HG02623 (cell line): ENCODE measurements around the gene TLCD2.
"Not testable (repeated sequence)": the region's sequence is repeated elsewhere in the genome, so short reads cannot be mapped to it uniquely, and the experiment has no call there.

ENCODE experiments used
- ATAC-seq: cut with Tn5 transposase; IDR thresholded peaks from one replicate; pipeline ENCODE4 v1.9.1; 2021; ENCODE audit warnings: moderate library complexity; ENCODE audit not compliant: unreplicated experiment

Gene TLCD2

DNA sequence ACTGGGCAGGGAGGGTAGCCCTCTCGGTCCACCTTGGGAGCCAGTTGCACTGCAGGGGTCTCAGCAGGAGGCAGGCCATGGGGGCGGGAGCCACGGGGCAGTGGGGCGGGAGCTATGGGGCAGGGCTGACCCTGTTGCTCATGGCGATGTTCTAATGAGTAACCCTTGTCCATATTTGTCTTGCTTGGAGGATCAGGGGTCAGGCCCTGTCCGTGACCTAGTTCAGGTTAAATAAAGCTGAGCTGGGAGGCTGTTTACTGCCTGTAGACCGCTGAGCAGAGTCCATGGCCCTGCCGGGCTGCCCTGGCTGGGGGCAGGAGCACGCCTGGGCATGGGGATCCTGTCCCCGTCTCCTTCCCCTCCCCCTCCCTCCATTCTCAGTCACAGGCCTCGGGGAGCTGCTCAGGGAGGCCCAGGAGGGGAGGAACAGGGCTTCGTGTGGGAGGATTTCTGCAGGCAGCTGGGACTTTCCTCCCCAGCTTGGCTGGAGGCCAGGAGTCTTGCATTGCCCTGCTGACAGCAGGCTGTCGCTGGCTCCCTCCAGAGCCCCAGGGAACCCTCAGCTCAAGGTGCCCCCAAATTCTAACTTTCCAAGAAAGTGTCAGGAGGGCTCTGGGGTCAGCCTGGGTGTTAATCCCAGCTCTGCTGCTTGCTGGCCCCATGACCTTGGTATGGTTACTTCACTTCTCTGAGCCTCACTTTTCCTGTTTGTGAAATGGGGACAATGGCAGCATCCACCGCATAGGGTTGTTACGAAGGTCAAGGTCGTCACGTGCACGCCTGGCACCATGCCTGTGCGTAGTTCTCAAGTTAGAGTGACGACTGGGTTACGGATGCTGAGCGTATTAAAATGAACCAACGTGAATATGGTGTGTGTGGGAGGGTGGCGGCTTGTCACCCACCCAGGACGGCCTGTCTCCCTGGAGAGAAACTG lies 26.4 kb upstream of the TLCD2 start:
- ATAC-seq: no peak

DNA sequence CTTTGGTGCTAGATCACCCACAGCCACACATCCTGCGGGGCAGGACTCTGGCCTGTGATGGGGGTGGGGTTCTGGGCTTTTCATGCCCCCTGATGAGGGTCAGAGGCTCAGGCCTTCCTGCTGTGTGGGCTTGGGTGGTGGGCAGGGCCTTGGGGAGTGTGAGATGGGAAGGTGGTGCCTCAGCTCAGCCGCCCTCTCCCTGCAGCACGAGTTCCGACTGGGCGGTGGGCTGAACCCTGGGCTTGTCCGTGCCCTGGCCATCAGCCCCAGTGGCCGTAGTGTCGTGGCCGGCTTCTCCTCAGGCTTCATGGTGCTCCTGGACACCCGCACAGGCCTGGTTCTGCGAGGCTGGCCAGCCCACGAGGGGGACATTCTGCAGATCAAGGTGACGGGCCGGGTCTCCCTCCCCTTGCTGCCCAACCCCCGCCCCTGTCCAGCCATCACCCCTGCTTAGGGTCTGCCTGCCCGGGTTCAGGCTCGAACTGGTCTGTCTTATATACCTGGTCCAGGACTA lies 25.7 kb upstream of the TLCD2 start:
- no peak for ATAC-seq

DNA sequence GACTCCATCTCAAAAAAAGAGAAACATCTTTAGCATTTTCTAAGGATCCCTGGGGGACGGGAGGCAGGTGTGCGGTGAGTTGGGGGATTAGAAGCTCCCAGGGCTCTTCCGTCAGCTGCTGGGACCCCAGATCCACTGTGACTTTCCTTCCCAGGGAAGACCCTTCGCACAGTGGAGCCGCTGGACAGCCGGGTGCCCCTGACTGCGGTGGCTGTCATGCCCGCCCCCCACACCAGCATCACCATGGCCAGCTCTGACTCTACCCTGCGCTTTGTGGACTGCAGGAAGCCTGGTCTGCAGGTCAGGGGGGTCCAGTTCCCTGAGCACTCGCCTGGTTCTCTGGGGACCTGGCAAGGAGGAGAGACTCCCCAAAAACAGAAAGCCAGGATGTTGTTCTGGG lies 25.2 kb upstream of the TLCD2 start:
- ATAC-seq: no peak

DNA sequence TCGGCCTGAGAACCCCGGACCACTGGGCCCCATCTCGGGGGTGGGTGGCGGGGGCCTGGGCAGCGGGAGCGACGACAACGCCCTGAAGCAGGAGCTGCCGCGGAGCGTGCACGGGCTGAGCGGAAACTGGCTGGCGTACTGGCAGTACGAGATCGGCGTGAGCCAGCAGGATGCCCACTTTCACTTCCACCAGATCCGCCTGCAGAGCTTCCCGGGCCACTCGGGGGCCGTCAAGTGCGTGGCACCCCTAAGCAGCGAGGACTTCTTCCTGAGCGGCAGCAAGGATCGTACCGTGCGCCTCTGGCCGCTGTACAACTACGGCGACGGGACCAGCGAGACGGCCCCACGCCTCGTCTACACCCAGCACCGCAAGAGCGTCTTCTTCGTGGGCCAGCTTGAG lies 23.6 kb upstream of the TLCD2 start:
- no peak for ATAC-seq

DNA sequence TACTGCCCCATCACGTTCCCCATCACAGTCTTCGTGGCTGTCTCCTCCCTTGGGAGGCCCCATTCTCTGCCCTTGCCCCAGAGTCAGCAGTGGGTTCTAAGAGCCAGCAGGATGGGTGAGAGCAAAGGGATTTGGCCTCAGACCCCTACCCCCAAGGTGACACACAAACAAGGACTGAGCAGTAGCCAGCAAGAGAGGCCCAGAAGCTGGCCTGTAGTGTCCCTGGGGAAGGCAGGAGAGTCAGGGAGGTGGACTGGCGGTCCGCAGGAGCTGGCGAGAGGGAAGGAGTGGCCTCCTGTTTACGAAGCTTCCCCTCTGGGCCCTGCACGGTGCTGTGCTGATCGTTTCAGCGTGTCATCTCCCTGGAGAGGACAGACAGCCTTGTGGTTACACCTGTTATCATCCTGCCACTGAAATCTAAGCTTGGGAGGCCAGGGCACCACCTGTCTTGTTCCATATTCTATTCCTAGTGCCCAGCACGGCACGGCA lies 22.7 kb upstream of the TLCD2 start:
- ATAC-seq: no peak

DNA sequence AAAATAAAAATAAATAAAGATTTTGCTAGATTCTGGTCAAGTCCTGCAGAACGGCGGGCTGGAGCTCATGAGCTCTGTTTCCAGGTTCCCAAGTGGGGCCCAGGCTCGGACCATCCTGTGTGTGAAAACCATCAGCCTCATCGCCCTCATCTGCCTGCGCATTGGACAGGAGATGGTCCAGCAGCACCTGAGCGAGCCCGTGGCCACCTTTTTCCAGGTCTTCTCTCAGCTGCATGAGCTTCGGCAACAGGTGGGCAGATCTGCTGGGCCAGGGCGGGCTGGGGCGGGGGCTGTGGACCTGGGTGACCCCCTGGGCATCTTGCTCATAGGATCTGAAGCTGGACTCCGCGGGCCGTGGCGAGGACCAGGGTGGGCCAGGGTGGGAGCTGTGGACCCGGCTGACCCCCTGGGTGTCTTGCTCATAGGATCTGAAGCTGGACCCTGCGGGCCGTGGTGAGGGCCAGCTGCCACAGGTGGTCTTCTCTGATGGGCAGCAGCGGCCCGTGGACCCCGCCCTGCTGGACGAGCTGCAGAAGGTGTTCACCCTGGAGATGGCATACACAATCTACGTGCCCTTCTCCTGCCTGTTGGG lies 22.2 kb upstream of the TLCD2 start:
- ATAC-seq: no peak

DNA sequence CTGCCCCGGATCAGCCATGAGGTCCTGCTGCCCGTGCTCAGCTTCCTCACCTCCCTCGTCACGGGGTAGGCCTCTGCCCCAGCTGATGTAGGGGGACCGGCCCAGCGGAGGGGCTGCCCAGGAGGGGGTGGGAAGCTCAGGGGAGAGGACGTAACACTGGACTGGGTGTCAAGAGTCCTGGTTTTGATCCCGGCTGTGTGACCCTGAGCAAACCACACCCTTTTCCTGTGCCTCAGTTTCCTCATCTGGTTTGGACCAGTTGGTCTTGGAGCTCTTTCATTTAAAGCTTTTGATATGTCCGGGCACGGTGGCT lies 21.0 kb upstream of the TLCD2 start:
- ATAC-seq: no peak

DNA sequence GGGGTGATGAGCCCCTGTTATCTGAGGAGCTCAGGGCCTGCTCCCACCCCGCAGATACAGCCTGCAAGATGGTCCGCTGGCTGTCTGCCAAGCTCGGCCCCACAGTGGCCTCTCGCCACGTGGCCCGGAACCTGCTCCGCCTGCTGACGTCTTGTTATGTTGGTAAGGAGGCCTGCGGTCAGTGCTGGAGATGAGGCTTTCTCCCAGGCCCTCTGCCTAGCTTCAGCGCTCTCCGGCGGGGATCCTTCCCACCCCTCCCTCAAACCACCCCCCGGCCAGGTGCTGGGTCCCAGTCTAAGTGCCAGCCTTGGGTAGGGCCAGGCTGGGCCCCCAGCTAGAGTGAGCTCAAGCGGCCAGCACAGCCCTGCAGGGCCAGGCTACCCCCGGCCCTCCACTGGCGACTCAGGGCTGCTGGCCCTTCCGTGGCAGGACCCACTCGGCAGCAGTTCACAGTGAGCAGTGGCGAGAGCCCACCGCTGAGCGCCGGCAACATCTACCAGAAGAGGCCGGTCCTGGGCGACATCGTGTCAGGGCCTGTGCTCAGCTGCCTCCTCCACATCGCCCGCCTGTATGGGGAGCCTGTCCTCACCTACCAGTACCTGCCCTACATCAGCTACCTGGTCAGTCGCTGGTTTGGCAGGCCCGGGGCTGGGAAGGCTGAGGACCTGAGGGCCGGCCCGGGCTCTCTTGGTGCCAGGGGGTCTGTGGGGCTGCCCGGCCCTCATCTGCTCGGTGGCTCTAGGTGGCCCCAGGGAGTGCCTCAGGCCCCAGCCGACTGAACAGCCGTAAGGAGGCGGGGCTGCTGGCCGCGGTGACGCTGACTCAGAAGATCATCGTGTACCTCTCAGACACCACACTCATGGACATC lies 20.4 kb upstream of the TLCD2 start:
- ATAC-seq: no peak

DNA sequence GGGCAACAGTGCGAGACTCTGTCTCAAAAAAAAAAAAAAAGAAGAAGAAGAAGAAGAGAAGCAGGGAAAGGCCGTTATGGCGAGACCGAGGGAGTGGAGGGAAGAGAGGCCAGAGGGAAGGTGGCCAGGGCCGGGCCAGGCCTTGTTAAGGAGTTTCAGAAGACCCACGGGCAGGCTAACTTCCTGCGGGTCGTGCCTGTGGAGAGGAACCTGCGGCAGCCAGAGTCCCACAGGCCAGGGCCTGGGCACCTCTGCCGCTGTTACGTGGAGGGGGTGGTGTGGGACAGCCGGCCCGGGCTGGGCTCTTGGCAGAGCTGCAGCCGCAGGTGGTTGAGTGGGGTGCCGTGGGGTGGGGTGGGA lies 19.8 kb upstream of the TLCD2 start:
- no peak for ATAC-seq

DNA sequence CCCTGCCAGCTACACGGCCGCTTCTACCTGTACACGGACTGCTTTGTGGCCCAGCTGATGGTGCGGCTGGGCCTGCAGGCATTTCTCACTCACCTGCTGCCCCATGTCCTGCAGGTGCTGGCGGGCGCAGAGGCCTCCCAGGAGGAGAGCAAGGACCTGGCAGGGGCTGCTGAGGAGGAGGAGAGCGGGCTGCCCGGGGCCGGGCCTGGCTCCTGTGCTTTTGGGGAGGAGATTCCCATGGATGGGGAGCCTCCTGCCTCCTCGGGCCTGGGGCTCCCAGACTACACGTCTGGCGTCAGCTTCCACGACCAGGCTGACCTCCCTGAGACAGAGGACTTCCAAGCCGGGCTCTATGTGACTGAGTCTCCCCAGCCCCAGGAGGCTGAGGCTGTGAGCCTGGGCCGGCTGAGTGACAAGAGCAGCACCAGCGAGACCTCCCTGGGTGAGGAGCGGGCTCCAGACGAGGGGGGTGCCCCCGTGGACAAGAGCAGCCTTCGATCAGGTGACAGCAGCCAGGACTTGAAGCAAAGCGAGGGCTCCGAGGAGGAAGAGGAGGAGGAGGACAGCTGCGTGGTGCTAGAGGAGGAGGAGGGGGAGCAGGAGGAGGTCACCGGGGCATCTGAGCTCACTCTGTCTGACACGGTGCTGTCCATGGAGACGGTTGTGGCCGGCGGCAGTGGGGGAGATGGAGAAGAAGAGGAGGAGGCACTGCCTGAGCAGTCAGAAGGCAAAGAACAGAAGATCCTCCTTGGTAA lies 17.9 kb upstream of the TLCD2 start:
- ATAC-seq: no peak

DNA sequence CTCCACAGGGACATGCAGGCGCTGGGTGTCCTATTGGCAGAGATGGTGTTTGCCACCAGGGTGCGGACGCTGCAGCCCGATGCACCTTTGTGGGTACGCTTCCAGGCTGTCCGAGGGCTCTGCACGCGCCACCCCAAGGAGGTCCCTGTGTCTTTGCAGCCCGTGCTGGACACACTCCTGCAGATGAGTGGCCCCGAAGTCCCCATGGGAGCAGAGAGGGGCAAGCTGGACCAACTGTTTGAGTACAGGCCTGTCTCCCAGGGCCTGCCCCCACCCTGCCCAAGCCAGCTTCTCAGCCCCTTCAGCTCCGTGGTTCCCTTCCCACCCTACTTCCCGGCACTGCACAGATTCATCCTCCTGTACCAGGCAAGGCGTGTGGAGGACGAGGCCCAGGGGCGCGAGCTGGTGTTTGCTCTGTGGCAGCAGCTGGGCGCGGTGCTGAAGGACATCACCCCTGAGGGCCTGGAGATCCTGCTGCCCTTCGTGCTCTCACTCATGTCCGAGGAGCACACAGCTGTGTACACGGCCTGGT lies 17.1 kb upstream of the TLCD2 start:
- no peak for ATAC-seq

DNA sequence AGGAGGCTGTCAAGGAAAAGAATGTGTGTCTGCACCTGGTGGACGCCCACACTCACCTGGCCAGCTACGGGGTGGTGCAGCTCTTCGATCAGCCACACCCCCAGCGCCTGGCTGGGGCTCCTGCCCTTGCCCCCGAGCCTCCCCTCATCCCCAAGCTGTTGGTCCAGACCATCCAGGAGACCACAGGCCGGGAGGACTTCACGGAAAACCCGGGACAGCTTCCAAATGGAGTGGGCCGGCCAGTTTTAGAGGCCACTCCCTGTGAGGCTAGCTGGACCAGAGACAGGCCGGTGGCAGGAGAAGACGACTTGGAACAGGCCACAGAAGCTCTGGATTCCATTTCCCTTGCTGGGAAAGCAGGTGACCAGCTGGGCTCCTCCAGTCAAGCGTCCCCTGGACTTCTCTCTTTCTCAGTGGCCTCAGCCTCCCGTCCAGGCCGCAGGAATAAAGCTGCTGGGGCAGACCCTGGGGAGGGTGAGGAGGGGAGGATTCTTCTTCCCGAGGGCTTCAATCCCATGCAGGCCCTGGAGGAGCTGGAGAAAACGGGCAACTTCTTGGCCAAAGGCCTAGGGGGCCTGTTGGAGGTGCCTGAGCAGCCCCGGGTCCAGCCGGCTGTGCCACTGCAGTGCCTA lies 16.6 kb upstream of the TLCD2 start:
- no peak for ATAC-seq

DNA sequence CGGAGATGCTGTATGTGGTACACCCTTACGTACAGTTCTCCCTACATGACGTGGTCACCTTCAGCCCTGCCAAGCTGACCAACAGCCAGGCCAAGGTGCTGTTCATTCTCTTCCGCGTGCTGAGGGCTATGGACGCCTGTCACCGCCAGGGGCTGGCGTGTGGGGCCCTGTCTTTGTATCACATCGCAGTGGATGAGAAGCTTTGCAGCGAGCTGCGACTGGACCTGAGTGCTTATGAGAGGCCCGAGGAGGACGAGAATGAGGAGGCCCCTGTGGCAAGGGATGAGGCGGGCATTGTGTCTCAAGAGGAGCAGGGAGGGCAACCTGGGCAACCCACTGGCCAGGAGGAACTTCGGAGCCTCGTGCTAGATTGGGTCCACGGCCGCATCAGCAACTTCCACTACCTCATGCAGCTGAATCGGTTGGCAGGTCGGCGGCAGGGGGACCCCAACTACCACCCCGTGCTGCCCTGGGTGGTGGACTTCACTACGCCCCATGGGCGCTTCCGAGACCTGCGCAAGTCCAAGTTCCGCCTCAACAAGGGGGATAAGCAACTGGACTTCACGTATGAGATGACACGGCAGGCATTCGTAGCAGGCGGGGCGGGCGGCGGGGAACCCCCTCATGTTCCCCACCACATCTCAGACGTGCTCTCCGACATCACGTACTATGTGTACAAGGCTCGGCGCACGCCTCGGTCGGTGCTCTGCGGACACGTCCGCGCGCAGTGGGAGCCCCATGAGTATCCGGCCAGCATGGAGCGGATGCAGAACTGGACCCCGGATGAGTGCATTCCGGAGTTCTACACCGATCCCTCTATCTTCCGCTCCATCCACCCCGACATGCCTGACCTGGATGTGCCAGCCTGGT lies 15.7 kb upstream of the TLCD2 start:
- no peak for ATAC-seq

DNA sequence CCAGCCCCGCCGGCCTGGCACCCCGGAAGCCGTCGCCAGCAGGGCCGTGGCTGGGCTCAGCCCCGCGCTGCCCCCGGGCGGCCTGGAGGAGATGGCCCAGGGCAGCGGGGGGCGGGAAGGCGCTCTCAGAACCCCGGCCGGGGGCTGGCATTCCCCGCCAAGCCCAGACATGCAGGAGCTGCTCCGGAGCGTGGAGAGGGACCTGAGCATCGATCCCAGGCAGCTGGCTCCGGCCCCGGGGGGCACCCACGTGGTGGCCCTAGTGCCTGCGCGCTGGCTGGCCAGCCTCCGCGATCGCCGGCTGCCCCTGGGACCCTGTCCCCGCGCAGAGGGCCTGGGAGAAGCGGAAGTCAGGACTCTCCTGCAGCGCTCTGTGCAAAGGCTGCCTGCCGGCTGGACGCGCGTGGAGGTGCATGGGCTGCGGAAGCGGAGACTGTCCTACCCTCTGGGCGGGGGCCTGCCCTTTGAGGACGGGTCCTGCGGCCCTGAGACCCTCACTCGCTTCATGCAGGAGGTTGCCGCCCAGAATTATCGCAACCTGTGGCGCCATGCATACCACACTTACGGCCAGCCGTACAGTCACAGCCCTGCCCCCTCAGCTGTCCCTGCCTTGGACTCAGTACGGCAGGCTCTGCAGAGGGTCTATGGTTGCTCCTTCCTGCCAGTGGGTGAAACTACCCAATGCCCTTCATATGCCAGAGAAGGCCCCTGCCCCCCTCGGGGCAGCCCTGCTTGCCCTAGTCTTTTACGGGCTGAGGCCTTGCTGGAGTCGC lies 14.9 kb upstream of the TLCD2 start:
- peak; percentile 21 for ATAC-seq

DNA sequence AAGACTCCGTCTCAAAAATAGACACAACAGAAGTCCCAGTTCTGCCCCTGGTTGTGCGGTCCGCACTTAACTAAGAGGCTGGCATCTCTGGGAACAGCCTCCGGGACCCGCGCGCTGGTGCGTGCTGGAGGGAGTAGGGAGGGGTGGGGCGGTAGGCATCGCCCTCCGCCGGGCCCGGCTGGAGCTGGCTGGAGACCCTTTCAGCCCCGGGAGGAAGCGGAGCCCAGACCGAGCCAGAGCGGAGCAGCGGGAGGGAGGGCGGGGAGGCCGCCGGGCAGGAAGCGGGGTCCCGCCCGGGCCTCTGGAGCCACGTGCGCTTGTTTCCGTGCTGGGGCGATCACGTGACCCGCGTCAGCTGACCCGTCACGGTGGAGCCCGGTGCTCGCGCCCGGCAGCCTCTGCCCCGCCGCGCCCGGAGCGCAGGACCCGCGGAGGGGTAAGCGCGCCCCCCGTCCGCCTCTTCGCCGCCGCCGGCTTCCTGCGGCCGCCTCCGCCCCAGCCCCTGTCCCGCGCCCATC lies 14.2 kb upstream of the TLCD2 start, which contains the start of gene WDR81:
TSS of gene WDR81 (plus strand) at position 354 of the 518 bp plus-strand sequence. CDS start 256 bp downstream, outside the sequence.
- ATAC-seq: peak; percentile 49

DNA sequence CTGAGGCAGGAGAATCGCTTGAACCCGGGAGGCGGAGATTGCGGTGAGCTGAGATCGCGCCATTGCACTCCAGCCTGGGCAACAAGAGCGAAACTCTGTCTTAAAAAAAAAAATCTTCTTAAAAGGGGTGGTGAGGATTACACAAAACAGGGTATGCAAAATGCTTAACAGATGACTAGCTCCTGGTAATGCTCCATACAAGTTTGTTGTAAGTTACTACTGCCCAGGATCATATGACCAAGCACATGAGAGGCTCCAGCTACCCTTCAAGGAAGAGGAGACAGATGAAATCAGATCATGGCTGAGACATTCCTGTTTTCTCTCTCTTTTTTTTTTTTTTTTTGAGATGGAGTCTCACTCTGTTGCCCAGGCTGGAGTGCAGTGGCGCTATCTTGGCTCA lies 11.8 kb upstream of the TLCD2 start:
- not testable (repeated sequence) for ATAC-seq

DNA sequence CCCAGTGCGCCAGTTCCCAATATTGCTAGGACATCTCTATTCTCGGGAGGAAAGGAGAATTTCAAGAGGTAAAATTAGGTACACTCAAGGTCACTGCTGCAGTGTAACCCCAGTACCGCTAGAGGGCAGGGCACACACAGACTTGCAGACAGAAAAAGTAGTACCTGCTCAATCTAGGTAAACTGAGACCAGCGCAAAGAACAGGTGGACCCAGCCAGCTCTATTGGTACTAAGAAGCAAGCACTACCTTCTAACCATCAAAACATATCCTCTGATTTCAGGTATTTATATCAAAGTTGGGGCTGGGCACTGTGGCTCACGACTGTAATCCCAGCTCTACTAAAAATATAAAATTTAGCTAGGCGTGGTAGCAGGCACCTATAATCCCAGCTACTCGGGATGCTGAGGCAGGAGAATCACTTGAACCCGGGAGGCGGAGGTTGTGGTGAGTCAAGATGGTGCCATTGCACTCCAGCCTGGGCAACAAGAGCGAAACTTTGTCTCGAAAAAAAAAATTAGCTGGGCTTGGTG lies 10.7 kb upstream of the TLCD2 start:
- no peak for ATAC-seq
